Transverse colon (tissue), 4 donors: ENCODE measurements around the gene SPINK5. TPM values are rescaled to one million over a fixed set of nuclear protein-coding genes. Genes with fewer than 3 reads are reported as not detected.
"Not testable (repeated sequence)": the region's sequence is repeated elsewhere in the genome, so short reads cannot be mapped to it uniquely, and the experiment has no call there.

Experiments used
- DNase-seq: peaks from one replicate; pipeline ENCODE4 v3.0.0-alpha.2; 2019
- H3K27ac ChIP-seq, 4 donors: fragments of 200-600 bp; sonication (generic); 2 replicates each; pipeline ENCODE4 v1.5.1; 2016 to 2018; ENCODE audit warnings: inconsistent platforms in 4 of 4
- H3K27me3 ChIP-seq: fragments of 200-600 bp; sonication (generic); 2 replicates; pipeline ENCODE4 v1.5.1; 2017; ENCODE audit warnings: inconsistent platforms
- H3K36me3 ChIP-seq, 4 donors: fragments of 200-600 bp; sonication (generic); 2 replicates each; pipeline ENCODE4 v1.5.1; 2017 to 2019; ENCODE audit warnings: inconsistent platforms in 4 of 4
- H3K4me1 ChIP-seq, 4 donors: fragments of 200-600 bp; sonication (generic); 2 replicates each; pipeline ENCODE4 v1.5.1; 2017 to 2020; ENCODE audit warnings: inconsistent platforms in 4 of 4
- H3K4me3 ChIP-seq, 4 donors: fragments of 200-600 bp; sonication (generic); 1 replicate in 1 of 4; 2 replicates in 3 of 4; pipeline versions ENCODE4 v1.5.1 to v1.6.1; 2017 to 2019; ENCODE audit warnings: inconsistent platforms in 4 of 4
- H3K9me3 ChIP-seq, 2 donors: fragments of 200-600 bp; sonication (generic); 2 replicates each; pipeline ENCODE4 v1.5.1; 2017 to 2019; ENCODE audit warnings: inconsistent platforms in 2 of 2
- CTCF ChIP-seq, 5 experiments: fragments of 200-600 bp in 3 of 5; fragments of 450-650 bp in 2 of 5; sonication (generic) in 3 of 5; IDR thresholded peaks; 1 replicate in 2 of 5; 2 replicates in 3 of 5; pipeline ENCODE4 v1.5.1; 2016 to 2017; ENCODE audit warnings: antibody characterized with exemption in 5 of 5, inconsistent platforms in 3 of 5, mild to moderate bottlenecking in 2 of 5, moderate library complexity in 1 of 5
- EP300 ChIP-seq: sonication (generic); formaldehyde crosslinking; IDR thresholded peaks from one replicate; pipeline ENCODE4 v1.6.1; 2017; ENCODE audit warnings: antibody characterized with exemption, low read depth
- POLR2A ChIP-seq: fragments of 450-650 bp; IDR thresholded peaks from one replicate; pipeline ENCODE4 v1.6.1; 2016; ENCODE audit warnings: antibody characterized with exemption, mild to moderate bottlenecking, moderate library complexity
- POLR2AphosphoS5 ChIP-seq, 3 donors: sonication (generic); formaldehyde crosslinking; IDR thresholded peaks; one replicate each; pipeline ENCODE4 v1.6.1; 2016; ENCODE audit warnings: antibody characterized with exemption in 3 of 3
- WGBS, 2 donors: methylation state at CpG; one replicate each; pipeline ENCODE4 v1.1.5; 2018; ENCODE audit warnings: low coverage in 1 of 2; 5-methylcytosine and 5-hydroxymethylcytosine counted together
- in situ Hi-C, 4 donors: fragments of 200-750 bp; cut with MboI; loops; one replicate each; pipeline versions ENCODE4 v1.15.0 to v1.15.1; 2017; ENCODE audit warnings: low sequenced_read_pairs in 3 of 4, low pct_ligation_motif_present in 1 of 4, low pct_unique_long_range_greater_than_20kb in 1 of 4
- intact Hi-C: fragments of 100-400 bp; cut with DNase I; formaldehyde crosslinking; loops from one replicate; pipeline ENCODE4 v1.15.1; 2023; ENCODE audit warnings: low total_unique reads
- total RNA-seq, 4 donors: library from RNA; depleted of rRNA; stranded (reverse); fragments of >200 nt; gene quantifications; one replicate each; pipeline ENCODE4 v1.1.0, GENCODE V29; 2016

SPINK5 gene
- total RNA-seq, 4 donors from 2014 or later = 2.6 to 7.1 (median 4.1) TPM

- Histone ChIP-seq H3K4me3 (no peak overlapping the region), H3K4me1 (no peaks in the 10 kb centered on the region), H3K27me3 (no peaks in the 10 kb centered on the region), H3K9me3 (no peaks in the 10 kb centered on the region), H3K27ac (no peak overlapping the region), H3K36me3 (no peaks in the 10 kb centered on the region)
- no peak for DNase-seq
- in situ Hi-C loops = no loop called here
- TF ChIP-seq EP300 = no peak
- no peak for TF ChIP-seq POLR2AphosphoS5 (IDR thresholded peaks at IDR 0.05)
- no peak for TF ChIP-seq CTCF (IDR thresholded peaks at IDR 0.05)
- no peak for TF ChIP-seq POLR2A
- intact Hi-C loops = no loop called here
- 80 to 82% methylated on average over 2 to 4 of the region's 4 CpGs for WGBS, 2 donors
Measured at GRCh38 chr5:148029131-148029530, 34.6 kb upstream of the SPINK5 start.

GRCh38 chr5:148033134-148033533 lies 30.6 kb upstream of the SPINK5 start:
- in situ Hi-C loops = no loop called here
- 71% methylated on average over 1 of the region's 1 CpG; no CpG with 5 or more reads in 1 of the 2 donors for WGBS, 2 donors
- H3K4me3 ChIP-seq = no peak overlapping the region
- H3K27ac ChIP-seq = no peak overlapping the region
- H3K9me3 ChIP-seq = no peaks in the 10 kb centered on the region
- H3K27me3 ChIP-seq = no peaks in the 10 kb centered on the region
- H3K36me3 ChIP-seq = no peaks in the 10 kb centered on the region
- DNase-seq = no peak
- no peaks in the 10 kb centered on the region for H3K4me1 ChIP-seq
- intact Hi-C loops = no loop called here
- no peak for TF ChIP-seq CTCF (IDR thresholded peaks at IDR 0.05)
- no peak for TF ChIP-seq EP300
- no peak for TF ChIP-seq POLR2AphosphoS5 (IDR thresholded peaks at IDR 0.05)
- TF ChIP-seq POLR2A = no peak

- Histone ChIP-seq H3K36me3 (no peaks in the 10 kb centered on the region), H3K4me3 (no peak overlapping the region), H3K27me3 (no peaks in the 10 kb centered on the region), H3K27ac (no peak overlapping the region), H3K4me1 (no peaks in the 10 kb centered on the region), H3K9me3 (no peaks in the 10 kb centered on the region)
- in situ Hi-C loops (no loop called here), intact Hi-C loops (no loop called here)
- no peak for TF ChIP-seq EP300
- no peak for TF ChIP-seq POLR2AphosphoS5 (IDR thresholded peaks at IDR 0.05)
- DNase-seq = no peak
Measured at GRCh38 chr5:148035676-148036075, 28.1 kb upstream of the SPINK5 start.

- Histone ChIP-seq H3K27me3 (no peaks in the 10 kb centered on the region), H3K27ac (no peak overlapping the region), H3K36me3 (no peaks in the 10 kb centered on the region), H3K9me3 (no peaks in the 10 kb centered on the region), H3K4me1 (no peaks in the 10 kb centered on the region), H3K4me3 (no peak overlapping the region)
- in situ Hi-C loops (no loop called here), intact Hi-C loops (no loop called here)
- DNase-seq = no peak
- TF ChIP-seq POLR2AphosphoS5 (IDR thresholded peaks at IDR 0.05) (no peak), EP300 (no peak), POLR2A (no peak), CTCF (IDR thresholded peaks at IDR 0.05) (no peak)
- 95 to 96% methylated on average over 3 to 5 of the region's 5 CpGs for WGBS, 2 donors
Measured at GRCh38 chr5:148042881-148043280, 20.9 kb upstream of the SPINK5 start.

GRCh38 chr5:148043705-148044104 lies 20.1 kb upstream of the SPINK5 start:
- intact Hi-C loops = no loop called here
- in situ Hi-C loops = no loop called here
- Histone ChIP-seq H3K27ac (no peak overlapping the region), H3K36me3 (no peaks in the 10 kb centered on the region), H3K27me3 (no peaks in the 10 kb centered on the region), H3K4me3 (no peak overlapping the region), H3K9me3 (no peaks in the 10 kb centered on the region), H3K4me1 (no peaks in the 10 kb centered on the region)
- no peak for TF ChIP-seq CTCF (IDR thresholded peaks at IDR 0.05)
- no peak for TF ChIP-seq POLR2A
- TF ChIP-seq POLR2AphosphoS5 (IDR thresholded peaks at IDR 0.05) = no peak
- no peak for TF ChIP-seq EP300
- 76 to 79% methylated on average over 2 of the region's 2 CpGs for WGBS, 2 donors
- DNase-seq = no peak

- 68 to 78% methylated on average over 2 of the region's 2 CpGs for WGBS, 2 donors
- H3K27ac ChIP-seq, in situ Hi-C loops, H3K27me3 ChIP-seq, H3K4me3 ChIP-seq, DNase-seq, intact Hi-C loops, H3K4me1 ChIP-seq, H3K36me3 ChIP-seq: not testable (repeated sequence)
- H3K9me3 ChIP-seq = peaks cover 15 to 20% of the 10 kb centered on the region in 2 donors
Measured at GRCh38 chr5:148055160-148055559, 8.6 kb upstream of the SPINK5 start.
